ENCODE results near the gene COL17A1.
A peak's percentile ranks its signal among the peaks of the same experiment; 100 is the strongest.

Gene COL17A1

DNA sequence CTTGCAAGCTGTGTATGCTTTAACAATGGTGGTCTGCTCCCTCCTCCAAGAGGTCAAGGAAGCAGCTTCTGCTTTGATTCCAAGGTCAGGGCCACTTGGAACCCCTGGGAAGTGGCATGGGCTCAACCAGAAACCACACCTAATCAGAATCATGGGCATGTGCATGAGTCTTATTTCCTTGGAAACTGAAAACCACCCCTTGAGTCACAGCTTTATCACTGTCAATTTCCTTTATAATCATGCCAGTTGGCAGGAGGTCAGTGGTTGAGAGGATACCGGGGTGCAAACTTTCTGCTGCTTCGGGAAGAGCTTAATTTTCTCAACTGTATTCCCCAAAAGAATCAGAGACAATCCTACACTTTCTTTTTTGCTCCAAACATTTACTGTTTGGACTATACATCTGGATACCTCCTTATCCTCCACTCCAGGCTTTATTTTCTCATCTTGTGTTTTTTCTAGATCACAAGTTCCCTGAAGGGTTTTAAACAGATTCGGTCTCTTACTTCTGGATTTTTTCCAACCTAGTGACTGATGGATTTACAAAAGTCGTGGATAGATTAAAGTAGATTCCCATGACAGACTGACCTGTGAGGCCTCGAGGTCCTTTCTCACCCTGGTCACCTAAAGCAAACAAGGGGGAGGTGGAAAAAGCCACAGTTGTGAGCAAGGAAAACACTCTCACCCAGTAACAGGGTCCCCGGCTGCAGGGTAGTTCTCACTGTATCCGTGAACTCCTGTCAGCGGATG, 36.0 kb downstream of the COL17A1 start:
- no peak overlapping the region for H3K4me3 ChIP-seq (ENCODE audit: control insufficient read depth, low read depth, low read length)
- TF ChIP-seq, protein P1, sequence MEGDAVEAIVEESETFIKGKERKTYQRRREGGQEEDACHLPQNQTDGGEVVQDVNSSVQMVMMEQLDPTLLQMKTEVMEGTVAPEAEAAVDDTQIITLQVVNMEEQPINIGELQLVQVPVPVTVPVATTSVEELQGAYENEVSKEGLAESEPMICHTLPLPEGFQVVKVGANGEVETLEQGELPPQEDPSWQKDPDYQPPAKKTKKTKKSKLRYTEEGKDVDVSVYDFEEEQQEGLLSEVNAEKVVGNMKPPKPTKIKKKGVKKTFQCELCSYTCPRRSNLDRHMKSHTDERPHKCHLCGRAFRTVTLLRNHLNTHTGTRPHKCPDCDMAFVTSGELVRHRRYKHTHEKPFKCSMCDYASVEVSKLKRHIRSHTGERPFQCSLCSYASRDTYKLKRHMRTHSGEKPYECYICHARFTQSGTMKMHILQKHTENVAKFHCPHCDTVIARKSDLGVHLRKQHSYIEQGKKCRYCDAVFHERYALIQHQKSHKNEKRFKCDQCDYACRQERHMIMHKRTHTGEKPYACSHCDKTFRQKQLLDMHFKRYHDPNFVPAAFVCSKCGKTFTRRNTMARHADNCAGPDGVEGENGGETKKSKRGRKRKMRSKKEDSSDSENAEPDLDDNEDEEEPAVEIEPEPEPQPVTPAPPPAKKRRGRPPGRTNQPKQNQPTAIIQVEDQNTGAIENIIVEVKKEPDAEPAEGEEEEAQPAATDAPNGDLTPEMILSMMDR (conservative IDR thresholded peaks at IDR 0.05; ENCODE audit: control insufficient read depth, insufficient read depth, low read depth, low read length): no peak
- DNase-seq (ENCODE audit: low read depth): peak; percentile 83

DNA sequence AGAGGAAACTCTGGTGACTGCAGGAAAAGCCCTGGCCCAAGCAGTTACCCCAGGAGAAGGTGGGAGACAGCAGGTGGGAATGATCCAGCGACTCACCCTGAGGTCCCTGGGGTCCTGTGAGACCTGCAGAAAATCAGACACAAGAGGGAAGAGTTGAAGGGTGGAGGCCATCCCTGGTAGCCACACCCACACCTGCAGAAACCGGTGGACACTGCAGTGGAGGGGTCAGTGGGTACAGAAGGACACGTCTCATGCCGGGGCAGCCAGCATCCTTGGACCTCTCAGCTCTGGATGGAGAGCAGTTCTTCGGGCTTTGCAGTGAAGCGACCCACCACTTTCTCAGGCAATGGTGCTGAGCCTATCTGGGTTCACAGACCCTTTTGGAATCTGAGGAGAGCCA, 39.0 kb downstream of the COL17A1 start:
- DNase-seq (ENCODE audit: low read depth): no peak
- H3K4me3 ChIP-seq (ENCODE audit: control insufficient read depth, low read depth, low read length): no peak overlapping the region
- TF ChIP-seq, protein P1 (conservative IDR thresholded peaks at IDR 0.05; ENCODE audit: control insufficient read depth, insufficient read depth, low read depth, low read length): no peak

- TF ChIP-seq, protein P1 (conservative IDR thresholded peaks at IDR 0.05; ENCODE audit: control insufficient read depth, insufficient read depth, low read depth, low read length): peak; percentile 85
- no peak overlapping the region for H3K4me3 ChIP-seq (ENCODE audit: control insufficient read depth, low read depth, low read length)
- DNase-seq (ENCODE audit: low read depth): peak; percentile 75
Measured at GRCh38 chr10:104045151-104046089, 40.3 kb downstream of the COL17A1 start.

DNA sequence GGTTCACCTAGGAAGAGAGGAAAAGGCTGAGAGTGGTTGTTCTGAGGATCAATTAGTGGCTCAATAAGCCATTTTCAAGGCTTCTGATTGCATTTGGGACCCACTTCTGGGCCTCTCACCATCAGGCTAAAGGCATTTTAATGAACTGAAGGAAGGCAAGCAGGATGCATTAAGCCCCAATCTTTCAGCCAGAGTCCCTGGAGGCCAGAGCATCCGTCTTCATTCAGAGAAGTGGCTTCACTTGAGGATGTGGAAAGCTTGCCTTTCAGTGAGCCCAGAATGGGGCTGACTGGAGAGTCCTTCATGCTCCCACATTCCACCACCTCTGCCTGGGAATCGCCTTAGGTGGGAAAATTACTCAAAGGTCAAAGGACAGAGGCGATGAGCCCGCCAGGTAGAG, 41.8 kb downstream of the COL17A1 start:
- TF ChIP-seq, protein P1 (conservative IDR thresholded peaks at IDR 0.05; ENCODE audit: control insufficient read depth, insufficient read depth, low read depth, low read length): no peak
- H3K4me3 ChIP-seq (ENCODE audit: control insufficient read depth, low read depth, low read length): no peak overlapping the region
- DNase-seq (ENCODE audit: low read depth): no peak

DNA sequence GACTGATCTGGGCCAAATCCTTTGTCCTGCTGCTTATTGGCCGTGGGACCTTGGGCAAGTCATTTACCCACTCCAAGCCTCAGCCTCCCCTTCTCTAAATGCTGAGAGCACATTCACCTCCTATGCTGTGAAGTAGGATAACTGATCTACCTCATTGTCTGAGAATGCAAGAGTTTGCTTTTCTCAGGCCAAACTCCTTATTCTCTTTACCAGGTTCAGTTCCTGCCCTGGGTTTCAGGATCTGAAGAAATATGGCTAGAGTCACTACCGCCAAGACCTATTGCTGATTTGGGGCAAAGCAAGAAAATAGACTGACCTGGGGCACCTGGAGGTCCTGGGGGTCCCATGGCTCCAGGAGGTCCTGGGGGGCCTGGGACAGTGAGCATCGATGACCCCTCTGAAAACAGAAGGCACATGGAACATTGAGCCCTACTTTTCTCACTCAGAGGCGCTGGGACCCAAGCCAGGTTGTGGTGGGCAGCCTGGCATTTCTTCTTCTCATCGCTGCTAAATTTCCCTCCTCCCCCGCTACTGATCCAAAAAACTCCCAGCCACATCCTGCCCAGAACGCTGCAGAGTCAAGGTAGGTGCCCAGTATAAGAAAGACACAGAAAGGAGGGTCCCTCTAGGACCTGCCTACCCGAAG, 42.4 kb downstream of the COL17A1 start:
- TF ChIP-seq, protein P1 (conservative IDR thresholded peaks at IDR 0.05; ENCODE audit: control insufficient read depth, insufficient read depth, low read depth, low read length): no peak
- DNase-seq (ENCODE audit: low read depth): no peak
- no peak overlapping the region for H3K4me3 ChIP-seq (ENCODE audit: control insufficient read depth, low read depth, low read length)

DNA sequence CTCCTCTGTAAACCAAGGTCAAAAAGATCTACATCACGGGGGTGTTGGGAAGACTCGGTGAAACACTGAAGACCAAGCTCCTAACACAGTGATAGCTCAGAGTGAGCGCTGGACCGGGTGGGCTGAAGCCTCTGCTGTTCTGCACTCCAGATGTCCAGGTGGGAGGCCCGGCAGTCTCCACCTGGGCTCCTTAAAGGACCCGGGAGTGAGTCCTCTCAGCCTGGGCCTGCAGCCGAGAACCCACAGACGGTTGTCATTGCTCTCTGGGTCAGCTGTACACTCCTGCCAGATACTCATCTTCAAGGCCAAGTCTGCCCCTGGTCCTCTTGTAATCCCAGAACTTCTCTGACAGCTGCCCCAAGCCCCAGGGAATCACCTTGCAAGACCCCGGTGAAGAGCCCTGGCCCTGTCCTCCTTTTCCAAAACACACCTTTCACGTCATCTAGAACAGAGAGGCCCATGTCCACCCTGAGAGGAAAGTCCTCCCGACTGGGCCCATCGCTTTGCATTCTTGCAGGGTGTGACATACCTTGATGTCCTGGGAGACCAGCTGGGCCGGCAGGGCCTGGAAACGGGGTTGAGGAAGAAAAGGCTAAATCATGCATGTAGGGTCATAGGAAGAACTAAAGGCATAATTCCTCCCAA, 43.7 kb downstream of the COL17A1 start:
- DNase-seq (ENCODE audit: low read depth): no peak
- TF ChIP-seq, protein P1 (conservative IDR thresholded peaks at IDR 0.05; ENCODE audit: control insufficient read depth, insufficient read depth, low read depth, low read length): no peak
- no peak overlapping the region for H3K4me3 ChIP-seq (ENCODE audit: control insufficient read depth, low read depth, low read length)

Measured in fibroblast of mammary gland (primary cell).